Activated CD4-positive, alpha-beta T cell treated with anti-CD3 and anti-CD28 coated beads for 36 hours (primary cell): ENCODE data around the gene SDC3. TPM values are rescaled to one million over a fixed set of nuclear protein-coding genes. Genes with fewer than 3 reads are reported as not detected.

Experiments
- ATAC-seq: fragments of 200-7000 bp; cut with Tn5 transposase; one replicate; pipeline ENCODE4 v1.10.0; 2021; ENCODE audit warnings: mild to moderate bottlenecking, moderate library complexity
- CTCF ChIA-PET: fragments of 350-600 bp; sonication (Branson Sonifier 250); formaldehyde crosslinking; loops from one replicate; lab custom pipeline; 2021; ENCODE audit warnings: antibody characterized with exemption; lab: Charles Lee
- POLR2A ChIA-PET: fragments of 350-600 bp; sonication (Branson Sonifier 250); formaldehyde crosslinking; loops from one replicate; lab custom pipeline; 2021; ENCODE audit warnings: antibody characterized with exemption, inconsistent platforms; lab: Charles Lee
- DNase-seq: peaks from one replicate; pipeline ENCODE4 v3.0.0-alpha.2; 2020
- H3K27ac Mint-ChIP-seq: one replicate; pipeline ENCODE4 v1.8.0; 2021; ENCODE audit warnings: mixed read lengths
- H3K27me3 Mint-ChIP-seq: one replicate; pipeline ENCODE4 v1.8.0; 2021; ENCODE audit warnings: mixed read lengths
- H3K36me3 Mint-ChIP-seq: one replicate; pipeline ENCODE4 v1.8.0; 2021; ENCODE audit warnings: low read depth, mixed read lengths
- H3K4me1 Mint-ChIP-seq: one replicate; pipeline ENCODE4 v1.8.0; 2021; ENCODE audit warnings: mixed read lengths
- H3K4me3 Mint-ChIP-seq: one replicate; pipeline ENCODE4 v1.8.0; 2021; ENCODE audit warnings: mild to moderate bottlenecking, moderate library complexity, mixed read lengths
- H3K9me3 Mint-ChIP-seq: one replicate; pipeline ENCODE4 v1.8.0; 2021; ENCODE audit warnings: low read depth, mixed read lengths
- intact Hi-C, 2 experiments: fragments of 100-400 bp; cut with DNase I in 1 of 2; cut with micrococcal nuclease in 1 of 2; formaldehyde crosslinking; loops; one replicate each; pipeline versions ENCODE4 v1.14.2 to v1.15.1; 2022 to 2024; cut with DNase I, micrococcal nuclease
- total RNA-seq, 2 experiments: library from RNA; stranded (reverse); gene quantifications; one replicate each; pipeline ENCODE4 v1.2.3, GENCODE V29; 2021

Gene SDC3
- total RNA-seq, 2 experiments from 2014 or later = 0.18 to 0.37 TPM

- peaks cover 52% of the 10 kb centered on the region for H3K27me3 Mint-ChIP-seq
- intact Hi-C loops = no loop called here
- H3K36me3 Mint-ChIP-seq = no peaks in the 10 kb centered on the region
- DNase-seq (no peak), ATAC-seq (no peak)
- POLR2A ChIA-PET = no interaction called here
- no peak overlapping the region for H3K4me3 Mint-ChIP-seq
- H3K27ac Mint-ChIP-seq = no peak overlapping the region
- H3K9me3 Mint-ChIP-seq = no peaks in the 10 kb centered on the region
- CTCF ChIA-PET = interaction anchor here (1.0 to 1.2 kb wide), 2 partner anchors 22 to 47 kb away, joined by 3 read pairs; no protein-coding TSS in a partner anchor
- H3K4me1 Mint-ChIP-seq = no peaks in the 10 kb centered on the region
These were observed 63.2 kb downstream of the SDC3 start for GRCh38 chr1:30845237-30845903.

- DNase-seq (no peak), ATAC-seq (no peak)
- Mint-ChIP-seq H3K4me3 (no peak overlapping the region), H3K4me1 (no peaks in the 10 kb centered on the region), H3K27me3 (peaks cover 49% of the 10 kb centered on the region), H3K36me3 (no peaks in the 10 kb centered on the region), H3K27ac (no peak overlapping the region), H3K9me3 (no peaks in the 10 kb centered on the region)
- ChIA-PET CTCF (no interaction called here), POLR2A (no interaction called here)
- intact Hi-C loops = no loop called here
These were observed 63.9 kb downstream of the SDC3 start for GRCh38 chr1:30844631-30845030.

GRCh38 chr1:30842697-30843354 is 65.7 kb downstream of the SDC3 start:
- ChIA-PET POLR2A (no interaction called here), CTCF (interaction anchor here (0.7 kb wide), 1 partner anchor 459 kb away, joined by 3 read pairs; no protein-coding TSS in a partner anchor)
- intact Hi-C loops = no loop called here
- peaks cover 2% of the 10 kb centered on the region for H3K9me3 Mint-ChIP-seq
- H3K4me1 Mint-ChIP-seq = no peaks in the 10 kb centered on the region
- H3K27me3 Mint-ChIP-seq = peaks cover 46% of the 10 kb centered on the region
- no peaks in the 10 kb centered on the region for H3K36me3 Mint-ChIP-seq
- H3K4me3 Mint-ChIP-seq = no peak overlapping the region
- no peak overlapping the region for H3K27ac Mint-ChIP-seq
- DNase-seq (no peak), ATAC-seq (no peak)

GRCh38 chr1:30840904-30841598 is 67.5 kb downstream of the SDC3 start:
- ChIA-PET POLR2A (no interaction called here), CTCF (interaction anchor here (0.6 kb wide), 1 partner anchor 58 kb away, joined by 3 read pairs; no protein-coding TSS in a partner anchor)
- H3K36me3 Mint-ChIP-seq = no peaks in the 10 kb centered on the region
- H3K27ac Mint-ChIP-seq = no peak overlapping the region
- H3K27me3 Mint-ChIP-seq = peaks cover 38% of the 10 kb centered on the region
- DNase-seq (no peak), ATAC-seq (no peak)
- H3K9me3 Mint-ChIP-seq = peaks cover 2% of the 10 kb centered on the region
- H3K4me1 Mint-ChIP-seq = no peaks in the 10 kb centered on the region
- intact Hi-C loops = no loop called here
- H3K4me3 Mint-ChIP-seq = no peak overlapping the region

GRCh38 chr1:30839827-30840359 is 68.7 kb downstream of the SDC3 start:
- ChIA-PET CTCF (no interaction called here), POLR2A (no interaction called here)
- intact Hi-C loops = no loop called here
- no peak for DNase-seq
- H3K9me3 Mint-ChIP-seq = peaks cover 2% of the 10 kb centered on the region
- ATAC-seq = no peak
- no peaks in the 10 kb centered on the region for H3K36me3 Mint-ChIP-seq
- peaks cover 30% of the 10 kb centered on the region for H3K27me3 Mint-ChIP-seq
- no peaks in the 10 kb centered on the region for H3K4me1 Mint-ChIP-seq
- H3K4me3 Mint-ChIP-seq = no peak overlapping the region
- H3K27ac Mint-ChIP-seq = no peak overlapping the region

GRCh38 chr1:30838996-30839395 is 69.6 kb downstream of the SDC3 start:
- H3K36me3 Mint-ChIP-seq = no peaks in the 10 kb centered on the region
- intact Hi-C loops = no loop called here
- ATAC-seq (no peak), DNase-seq (no peak)
- H3K27ac Mint-ChIP-seq = no peak overlapping the region
- peaks cover 2% of the 10 kb centered on the region for H3K9me3 Mint-ChIP-seq
- POLR2A ChIA-PET = interaction anchor here (0.7 kb wide), 1 partner anchor 16 kb away, joined by 4 read pairs; no protein-coding TSS in a partner anchor
- H3K4me3 Mint-ChIP-seq = no peak overlapping the region
- no peaks in the 10 kb centered on the region for H3K4me1 Mint-ChIP-seq
- H3K27me3 Mint-ChIP-seq = peaks cover 28% of the 10 kb centered on the region
- CTCF ChIA-PET = no interaction called here

- Mint-ChIP-seq H3K4me1 (no peaks in the 10 kb centered on the region), H3K27me3 (peaks cover 21% of the 10 kb centered on the region), H3K9me3 (peaks cover 2% of the 10 kb centered on the region), H3K36me3 (no peaks in the 10 kb centered on the region), H3K27ac (no peak overlapping the region), H3K4me3 (no peak overlapping the region)
- DNase-seq = no peak
- ChIA-PET CTCF (no interaction called here), POLR2A (no interaction called here)
- intact Hi-C loops = no loop called here
- ATAC-seq = no peak
These were observed 70.9 kb downstream of the SDC3 start for GRCh38 chr1:30837653-30838052.

GRCh38 chr1:30834253-30834652 is 74.3 kb downstream of the SDC3 start:
- no peaks in the 10 kb centered on the region for H3K36me3 Mint-ChIP-seq
- intact Hi-C loops = no loop called here

GRCh38 chr1:30830537-30830936 is 78.0 kb downstream of the SDC3 start:
- ChIA-PET CTCF (interaction anchor here (2.1 kb wide), 1 partner anchor 81 kb away, joined by 5 read pairs; no protein-coding TSS in a partner anchor), POLR2A (no interaction called here)
- peaks cover 16% of the 10 kb centered on the region for H3K27me3 Mint-ChIP-seq
- intact Hi-C loops = no loop called here
- H3K4me1 Mint-ChIP-seq = peaks cover 1% of the 10 kb centered on the region
- H3K9me3 Mint-ChIP-seq = no peaks in the 10 kb centered on the region
- H3K36me3 Mint-ChIP-seq = no peaks in the 10 kb centered on the region
- no peak overlapping the region for H3K27ac Mint-ChIP-seq
- ATAC-seq = no peak
- no peak overlapping the region for H3K4me3 Mint-ChIP-seq
- DNase-seq = no peak

More at GRCh38 chr1:30834253-30834652, 74.3 kb downstream of the SDC3 start:
- Mint-ChIP-seq H3K4me3 (no peak overlapping the region), H3K4me1 (no peaks in the 10 kb centered on the region), H3K27me3 (peaks cover 12% of the 10 kb centered on the region), H3K9me3 (no peaks in the 10 kb centered on the region), H3K27ac (no peak overlapping the region)
- DNase-seq (no peak), ATAC-seq (no peak)
- ChIA-PET POLR2A (no interaction called here), CTCF (interaction anchor here (1.2 to 2.6 kb wide), 2 partner anchors 11 to 32 kb away, joined by 3 to 11 read pairs; no protein-coding TSS in a partner anchor)

GRCh38 chr1:30829889-30830288 is 78.7 kb downstream of the SDC3 start:
- Mint-ChIP-seq H3K4me3 (no peak overlapping the region), H3K4me1 (peaks cover 8% of the 10 kb centered on the region), H3K27ac (no peak overlapping the region), H3K9me3 (no peaks in the 10 kb centered on the region), H3K27me3 (peaks cover 23% of the 10 kb centered on the region), H3K36me3 (no peaks in the 10 kb centered on the region)
- CTCF ChIA-PET = no interaction called here
- intact Hi-C loops = no loop called here
- DNase-seq (no peak), ATAC-seq (no peak)
- POLR2A ChIA-PET = no interaction called here

- H3K4me1 Mint-ChIP-seq = peaks cover 24% of the 10 kb centered on the region
- peaks cover 38% of the 10 kb centered on the region for H3K27me3 Mint-ChIP-seq
- intact Hi-C loops = loop anchor here in 1 of 2 experiments (1.0 kb wide), 1 partner anchor 42 kb away; no protein-coding TSS in a partner anchor
- no peaks in the 10 kb centered on the region for H3K9me3 Mint-ChIP-seq
- H3K36me3 Mint-ChIP-seq = no peaks in the 10 kb centered on the region
- DNase-seq (no peak), ATAC-seq (no peak)
- CTCF ChIA-PET = interaction anchor here (0.8 kb wide), 1 partner anchor 104 kb away, joined by 6 read pairs; no protein-coding TSS in a partner anchor
- H3K27ac Mint-ChIP-seq = no peak overlapping the region
- POLR2A ChIA-PET = no interaction called here
- H3K4me3 Mint-ChIP-seq = no peak overlapping the region
These were observed 83.7 kb downstream of the SDC3 start for GRCh38 chr1:30824736-30825429.
